ENCODE results near the gene MLC1.

The MLC1 gene

DNA sequence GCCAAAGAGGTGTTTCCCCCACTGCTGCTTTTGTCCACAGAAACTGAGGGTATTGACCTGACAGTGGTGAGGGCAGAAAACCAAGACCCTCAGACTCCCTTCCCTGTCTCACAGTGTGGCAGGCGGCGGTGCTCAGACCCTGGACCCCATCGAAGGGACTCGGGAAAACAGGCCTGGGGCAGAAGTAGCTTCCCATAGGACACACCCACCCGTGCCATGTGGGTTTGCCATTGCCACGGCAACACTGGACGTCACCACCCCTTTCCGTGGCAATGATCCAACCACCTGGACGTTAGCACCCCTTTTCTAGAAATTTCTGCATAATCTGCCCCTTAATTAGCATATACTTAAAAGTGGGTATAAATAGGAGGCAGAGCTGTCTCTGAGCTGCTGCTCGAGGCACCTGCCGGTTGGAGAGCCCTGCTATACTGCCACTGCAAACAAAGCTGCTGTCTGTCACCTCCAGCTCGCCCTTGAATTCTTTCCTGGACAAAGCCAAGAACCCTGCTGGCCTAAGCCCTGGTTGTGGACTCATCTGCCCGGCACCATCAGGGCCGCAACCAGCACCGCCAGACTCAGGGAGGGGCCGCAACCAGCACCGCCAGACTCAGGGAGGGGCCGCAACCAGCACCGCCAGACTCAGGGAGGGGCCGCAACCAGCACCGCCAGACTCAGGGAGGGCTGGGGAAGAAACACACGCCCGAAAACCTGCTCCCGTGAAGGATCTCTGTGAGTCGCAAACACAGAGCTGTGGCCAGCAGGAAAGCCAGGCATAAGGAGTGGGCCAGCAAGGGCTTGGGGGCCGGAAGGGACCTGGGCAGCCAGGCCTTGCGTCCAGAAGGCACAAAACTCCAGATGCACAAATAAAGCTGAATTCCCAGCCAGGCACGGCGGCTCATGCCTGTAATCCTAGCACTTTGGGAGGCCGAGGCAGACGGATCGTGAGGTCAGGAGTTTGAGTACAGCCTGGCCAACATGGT, 10.4 kb downstream of the MLC1 start:
- ChIA-PET POLR2A (no interaction called here), CTCF (interaction anchor here (1.2 kb wide), 1 partner anchor 21 kb away, joined by 5 read pairs; no protein-coding TSS in a partner anchor)
- DNase-seq (ENCODE audit: extremely low spot score), result no peak
- TF ChIP-seq L3MBTL2 (conservative IDR thresholded peaks at IDR 0.05) (no peak), SUZ12 (IDR thresholded peaks at IDR 0.05) (no peak), ZNF384 (IDR thresholded peaks at IDR 0.05) (no peak)
- TF ChIP-seq, protein P1, sequence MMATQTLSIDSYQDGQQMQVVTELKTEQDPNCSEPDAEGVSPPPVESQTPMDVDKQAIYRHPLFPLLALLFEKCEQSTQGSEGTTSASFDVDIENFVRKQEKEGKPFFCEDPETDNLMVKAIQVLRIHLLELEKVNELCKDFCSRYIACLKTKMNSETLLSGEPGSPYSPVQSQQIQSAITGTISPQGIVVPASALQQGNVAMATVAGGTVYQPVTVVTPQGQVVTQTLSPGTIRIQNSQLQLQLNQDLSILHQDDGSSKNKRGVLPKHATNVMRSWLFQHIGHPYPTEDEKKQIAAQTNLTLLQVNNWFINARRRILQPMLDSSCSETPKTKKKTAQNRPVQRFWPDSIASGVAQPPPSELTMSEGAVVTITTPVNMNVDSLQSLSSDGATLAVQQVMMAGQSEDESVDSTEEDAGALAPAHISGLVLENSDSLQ (IDR thresholded peaks at IDR 0.05), result no peak

DNA sequence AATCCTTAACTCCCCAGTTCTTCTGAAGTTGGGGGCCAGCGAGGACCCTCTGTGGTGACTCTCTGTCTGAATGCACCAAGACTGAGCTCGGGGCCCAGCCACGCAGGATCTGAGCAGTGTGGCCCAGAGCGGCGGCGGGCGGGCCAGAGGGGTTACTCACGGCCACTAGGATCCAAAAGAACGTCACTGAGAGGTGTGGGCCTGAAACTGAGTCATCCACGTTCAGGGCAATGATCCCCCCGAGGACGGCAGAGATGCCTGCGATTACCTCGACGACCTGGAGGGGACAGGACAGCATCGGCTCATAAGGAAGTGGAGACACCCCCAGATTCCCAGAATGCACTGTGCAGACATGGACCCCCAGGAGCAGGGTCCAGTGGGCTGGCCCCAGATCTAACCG, 11.2 kb downstream of the MLC1 start:
- no peak for DNase-seq (ENCODE audit: extremely low spot score)
- TF ChIP-seq L3MBTL2 (conservative IDR thresholded peaks at IDR 0.05) (no peak), ZNF384 (IDR thresholded peaks at IDR 0.05) (no peak), LEF1 (IDR thresholded peaks at IDR 0.05; ENCODE audit: borderline replicate concordance) (no peak), SP1 (IDR thresholded peaks at IDR 0.05) (no peak)
- CTCF ChIA-PET, result no interaction called here
- POLR2A ChIA-PET, result no interaction called here

DNA sequence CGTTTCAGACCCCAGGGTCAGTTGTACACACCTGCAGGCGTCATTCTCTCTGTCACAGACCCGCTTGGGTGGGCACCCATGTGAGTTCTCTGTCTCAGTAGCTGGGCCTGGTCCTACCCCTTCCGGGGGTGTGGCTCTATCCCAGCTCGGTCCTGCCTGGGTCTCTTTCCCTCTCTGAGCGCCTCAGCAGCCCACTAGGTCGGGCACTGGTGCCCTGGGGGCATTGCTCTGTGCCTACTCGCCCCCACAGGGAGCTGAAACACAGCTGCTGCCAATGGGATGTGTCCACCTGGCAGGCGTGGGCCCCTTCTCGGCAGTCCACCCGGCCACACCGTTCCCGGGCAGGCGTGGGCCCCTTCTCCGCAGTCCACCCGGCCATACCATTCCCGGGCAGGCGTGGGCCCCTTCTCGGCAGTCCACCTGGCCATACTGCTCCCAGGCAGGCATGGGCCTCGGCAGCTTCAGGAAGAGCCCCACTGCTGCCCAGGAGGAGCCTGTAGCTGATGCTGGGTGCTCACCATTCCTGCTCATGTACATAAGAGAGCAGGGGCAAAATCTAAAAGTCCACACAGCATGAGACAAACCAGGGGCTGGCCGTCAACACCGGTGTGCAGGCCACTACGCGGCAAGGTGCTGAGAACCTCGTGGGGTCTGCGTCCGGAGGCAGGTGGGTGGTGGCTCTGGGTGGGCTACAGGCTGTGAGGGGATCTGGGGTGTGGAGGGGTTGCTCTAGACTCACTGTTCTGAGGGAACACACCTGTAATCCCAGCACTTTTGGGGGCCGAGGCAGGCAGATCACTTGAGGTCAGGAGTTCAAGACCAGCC, 12.3 kb downstream of the MLC1 start:
- ChIA-PET POLR2A (no interaction called here), CTCF (interaction anchor here (0.7 kb wide), 1 partner anchor 9 kb away, joined by 3 read pairs; no protein-coding TSS in a partner anchor)
- TF ChIP-seq ELF4 (IDR thresholded peaks at IDR 0.05), result no peak
- TF ChIP-seq, protein P1 (IDR thresholded peaks at IDR 0.05), result no peak
- TF ChIP-seq SUZ12 (IDR thresholded peaks at IDR 0.05), result no peak
- no peak for TF ChIP-seq L3MBTL2 (conservative IDR thresholded peaks at IDR 0.05)
- no peak for TF ChIP-seq SP1 (IDR thresholded peaks at IDR 0.05)
- no peak for TF ChIP-seq FOXM1 (IDR thresholded peaks at IDR 0.05; ENCODE audit: borderline replicate concordance)
- no peak for TF ChIP-seq ZNF384 (IDR thresholded peaks at IDR 0.05)
- no peak for TF ChIP-seq HDGF (IDR thresholded peaks at IDR 0.05; ENCODE audit: borderline replicate concordance)
- no peak for TF ChIP-seq FOXA1 (IDR thresholded peaks at IDR 0.05)
- TF ChIP-seq CTBP1 (IDR thresholded peaks at IDR 0.05; ENCODE audit: borderline replicate concordance), result no peak
- no peak for TF ChIP-seq FOXK2 (IDR thresholded peaks at IDR 0.05)
- TF ChIP-seq NFRKB (IDR thresholded peaks at IDR 0.05), result no peak
- no peak for TF ChIP-seq ARNT (IDR thresholded peaks at IDR 0.05)
- no peak for TF ChIP-seq TARDBP (IDR thresholded peaks at IDR 0.05)
- no peak for TF ChIP-seq BHLHE40 (IDR thresholded peaks at IDR 0.05; ENCODE audit: borderline replicate concordance)
- no peak for TF ChIP-seq LEF1 (IDR thresholded peaks at IDR 0.05; ENCODE audit: borderline replicate concordance)

DNA sequence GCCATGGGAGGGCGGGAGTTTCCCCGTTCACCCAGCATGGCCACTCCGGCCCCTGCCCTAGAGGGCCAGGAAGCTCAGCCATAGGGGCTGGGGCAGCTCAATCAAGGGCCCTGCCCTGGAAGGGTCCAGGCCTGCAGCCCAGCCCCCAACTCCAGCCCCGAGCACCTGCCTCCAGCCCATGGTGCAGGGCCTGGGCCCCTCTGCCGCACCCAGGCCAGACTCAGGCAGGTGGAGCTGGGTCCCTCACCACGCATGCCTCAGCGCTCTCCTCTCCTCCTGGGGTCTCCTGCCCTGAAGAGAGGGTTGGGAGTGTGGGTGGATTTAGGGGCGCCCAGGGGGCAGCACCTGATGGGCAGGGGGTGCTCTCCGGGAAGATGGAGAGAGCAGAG, 13.1 kb downstream of the MLC1 start:
- POLR2A ChIA-PET, result no interaction called here

More for the DNA sequence above, 12.3 kb downstream of the MLC1 start:
- no peak for DNase-seq (ENCODE audit: extremely low spot score)

DNA sequence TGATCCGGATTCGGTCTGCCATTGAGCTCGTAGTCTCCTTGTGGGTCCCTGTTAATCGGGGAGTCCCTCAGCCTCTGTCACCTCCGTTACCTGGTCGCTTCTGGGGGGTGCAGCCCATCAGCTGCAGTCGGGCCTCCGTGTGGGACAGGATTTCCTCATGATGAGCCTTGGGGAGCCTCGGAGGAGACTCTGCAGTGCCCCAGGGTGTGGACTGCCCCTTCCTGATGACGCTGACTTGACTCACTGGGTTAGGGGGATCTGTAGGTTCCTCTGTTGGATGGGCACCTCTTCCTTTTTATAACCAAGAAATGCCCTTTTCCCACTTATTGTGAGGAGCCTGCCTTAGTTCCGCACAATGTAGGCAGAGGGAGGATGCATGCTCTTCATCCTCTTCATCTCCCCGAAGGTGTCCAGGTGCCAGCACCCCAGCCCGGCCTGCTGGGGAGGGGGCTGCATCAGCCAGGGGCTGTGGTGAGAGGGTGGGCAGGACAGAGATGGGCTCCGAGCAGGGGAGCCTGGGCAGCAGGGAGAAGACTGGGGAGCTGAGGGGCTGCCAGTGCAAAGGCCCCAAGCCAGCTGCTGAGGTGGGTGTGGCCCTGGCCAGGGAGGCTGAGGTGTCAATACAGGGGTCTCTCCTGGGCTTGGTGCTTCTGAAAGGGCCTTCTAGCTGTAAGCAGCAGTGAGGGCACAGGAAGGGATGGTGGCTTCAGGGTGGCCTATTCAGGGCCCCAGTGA, 13.6 kb downstream of the MLC1 start:
- DNase-seq (ENCODE audit: extremely low spot score), result no peak
- CTCF ChIA-PET, result no interaction called here
- TF ChIP-seq LEF1 (IDR thresholded peaks at IDR 0.05; ENCODE audit: borderline replicate concordance), result no peak
- no peak for TF ChIP-seq CTBP1 (IDR thresholded peaks at IDR 0.05; ENCODE audit: borderline replicate concordance)
- TF ChIP-seq ELF4 (IDR thresholded peaks at IDR 0.05), result no peak
- no peak for TF ChIP-seq L3MBTL2 (conservative IDR thresholded peaks at IDR 0.05)
- no peak for TF ChIP-seq NFRKB (IDR thresholded peaks at IDR 0.05)
- no peak for TF ChIP-seq ZNF384 (IDR thresholded peaks at IDR 0.05)
- TF ChIP-seq BHLHE40 (IDR thresholded peaks at IDR 0.05; ENCODE audit: borderline replicate concordance), result no peak
- TF ChIP-seq ARNT (IDR thresholded peaks at IDR 0.05), result no peak
- TF ChIP-seq FOXA1 (IDR thresholded peaks at IDR 0.05), result no peak
- no peak for TF ChIP-seq FOXK2 (IDR thresholded peaks at IDR 0.05)
- TF ChIP-seq, protein P1 (IDR thresholded peaks at IDR 0.05), result no peak
- TF ChIP-seq HDGF (IDR thresholded peaks at IDR 0.05; ENCODE audit: borderline replicate concordance), result no peak
- TF ChIP-seq SUZ12 (IDR thresholded peaks at IDR 0.05), result no peak
- TF ChIP-seq SP1 (IDR thresholded peaks at IDR 0.05), result no peak
- POLR2A ChIA-PET, result no interaction called here

More for the DNA sequence above, 13.1 kb downstream of the MLC1 start:
- CTCF ChIA-PET, result no interaction called here
- no peak for TF ChIP-seq ZNF384 (IDR thresholded peaks at IDR 0.05)
- TF ChIP-seq BHLHE40 (IDR thresholded peaks at IDR 0.05; ENCODE audit: borderline replicate concordance), result no peak
- TF ChIP-seq HDGF (IDR thresholded peaks at IDR 0.05; ENCODE audit: borderline replicate concordance), result no peak
- no peak for TF ChIP-seq ARNT (IDR thresholded peaks at IDR 0.05)
- TF ChIP-seq SP1 (IDR thresholded peaks at IDR 0.05), result no peak
- no peak for TF ChIP-seq FOXM1 (IDR thresholded peaks at IDR 0.05; ENCODE audit: borderline replicate concordance)
- no peak for TF ChIP-seq SUZ12 (IDR thresholded peaks at IDR 0.05)
- no peak for DNase-seq (ENCODE audit: extremely low spot score)
